ENCODE measurements around the gene TEX53.
A peak's percentile ranks its signal among the peaks of the same experiment; 100 is the strongest.

Gene TEX53

GRCh38 chr9:114643896-114644295 lies 13.7 kb downstream of the TEX53 start:
- Histone ChIP-seq H3K27ac (replicated peaks) (no peak overlapping the region), H3K27me3 (ENCODE audit: insufficient read depth, poor library complexity, severe bottlenecking) (no peaks in the 10 kb centered on the region), H3K4me3 (replicated peaks; ENCODE audit: insufficient read depth, low read length) (no peak overlapping the region)
- no peak for TF ChIP-seq POLR2AphosphoS5 (IDR thresholded peaks at IDR 0.05; ENCODE audit: low read depth)
- no peak for TF ChIP-seq CTCF (IDR thresholded peaks at IDR 0.05; ENCODE audit: insufficient read depth, low read length)
- TF ChIP-seq REST (IDR thresholded peaks at IDR 0.05; ENCODE audit: insufficient replicate concordance, low read depth): no peak
- TF ChIP-seq GABPA (IDR thresholded peaks at IDR 0.05; ENCODE audit: low read depth): no peak
- no peak for TF ChIP-seq SPI1 (IDR thresholded peaks at IDR 0.05; ENCODE audit: borderline replicate concordance, low read depth)
- DNase-seq (ENCODE audit: low read depth in 1 of 2, low spot score in 1 of 2): no peak

DNA sequence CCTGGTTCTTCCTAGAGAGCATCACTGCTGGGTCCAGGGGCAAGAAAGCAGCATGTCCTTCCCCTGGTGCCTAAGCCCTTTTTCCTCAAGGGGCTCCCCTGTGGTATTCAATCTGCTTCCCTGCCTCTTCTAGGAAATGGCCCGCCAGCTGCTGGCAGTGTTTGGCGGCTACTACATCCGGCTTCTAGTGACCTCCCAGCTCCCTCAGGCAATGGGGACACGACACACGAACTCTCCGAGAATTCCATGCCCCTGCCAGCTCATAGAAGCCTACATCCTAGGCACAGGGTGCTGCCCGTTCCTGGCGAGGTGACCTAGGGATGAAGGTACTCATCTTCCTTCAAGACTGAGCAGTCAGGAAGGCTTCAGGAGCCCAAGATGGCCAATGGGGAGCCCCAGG lies 14.6 kb downstream of the TEX53 start:
- DNase-seq (ENCODE audit: low read depth in 1 of 2, low spot score in 1 of 2): no peak
- TF ChIP-seq GABPA (IDR thresholded peaks at IDR 0.05; ENCODE audit: low read depth) (no peak), REST (IDR thresholded peaks at IDR 0.05; ENCODE audit: insufficient replicate concordance, low read depth) (no peak), SPI1 (IDR thresholded peaks at IDR 0.05; ENCODE audit: borderline replicate concordance, low read depth) (no peak), POLR2AphosphoS5 (IDR thresholded peaks at IDR 0.05; ENCODE audit: low read depth) (no peak), CTCF (IDR thresholded peaks at IDR 0.05; ENCODE audit: insufficient read depth, low read length) (no peak)
- H3K27me3 ChIP-seq (ENCODE audit: insufficient read depth, poor library complexity, severe bottlenecking): no peaks in the 10 kb centered on the region
- no peak overlapping the region for H3K27ac ChIP-seq (replicated peaks)
- H3K4me3 ChIP-seq (replicated peaks; ENCODE audit: insufficient read depth, low read length): no peak overlapping the region

DNA sequence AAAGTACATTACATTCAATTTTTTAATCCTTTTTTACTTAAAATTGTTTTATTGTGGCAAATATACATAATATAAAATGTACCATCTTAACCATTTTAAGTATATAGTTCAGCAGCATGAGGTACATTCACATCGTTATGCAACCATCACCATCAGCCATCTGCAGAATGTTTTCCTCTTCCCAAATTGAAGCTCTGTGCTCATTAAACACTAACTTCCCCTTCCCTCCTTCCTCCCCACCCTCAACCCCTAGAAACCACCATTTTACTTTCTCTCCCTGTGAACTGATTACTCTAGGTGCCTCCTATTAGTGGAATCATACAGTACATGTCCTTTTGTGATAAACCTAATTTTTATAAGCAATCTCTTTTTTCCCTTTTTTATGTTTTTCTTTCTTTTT lies 15.6 kb downstream of the TEX53 start:
- H3K4me3 ChIP-seq (replicated peaks; ENCODE audit: insufficient read depth, low read length): no peak overlapping the region
- H3K27ac ChIP-seq (replicated peaks): no peak overlapping the region
- DNase-seq (ENCODE audit: low read depth in 1 of 2, low spot score in 1 of 2): peak; percentile 61 to 67
- TF ChIP-seq SPI1 (IDR thresholded peaks at IDR 0.05; ENCODE audit: borderline replicate concordance, low read depth) (peak; percentile 60; the same call in 1 of the 2 replicates), REST (IDR thresholded peaks at IDR 0.05; ENCODE audit: insufficient replicate concordance, low read depth) (no peak)
- no peaks in the 10 kb centered on the region for H3K27me3 ChIP-seq (ENCODE audit: insufficient read depth, poor library complexity, severe bottlenecking)

GRCh38 chr9:114638404-114638803 lies 19.2 kb downstream of the TEX53 start:
- H3K27me3 ChIP-seq (ENCODE audit: insufficient read depth, poor library complexity, severe bottlenecking): no peaks in the 10 kb centered on the region
- no peak for DNase-seq (ENCODE audit: low read depth in 1 of 2, low spot score in 1 of 2)
- H3K27ac ChIP-seq (replicated peaks): no peak overlapping the region
- H3K4me3 ChIP-seq (replicated peaks; ENCODE audit: insufficient read depth, low read length): no peak overlapping the region
- no peak for TF ChIP-seq REST (IDR thresholded peaks at IDR 0.05; ENCODE audit: insufficient replicate concordance, low read depth)

Data from HL-60 (cell line).